Measurements from ENCODE around the gene FETUB.

The FETUB gene

GRCh38 chr3:186651678-186652215 is 11.5 kb downstream of the FETUB start:
- Histone ChIP-seq H3K4me3 (replicated peaks; ENCODE audit: insufficient read depth, low read length) (no peak overlapping the region), H3K27me3 (ENCODE audit: insufficient read depth, poor library complexity, severe bottlenecking) (no peaks in the 10 kb centered on the region), H3K27ac (replicated peaks) (no peak overlapping the region)
- TF ChIP-seq POLR2AphosphoS5 (IDR thresholded peaks at IDR 0.05; ENCODE audit: low read depth) (no peak), GABPA (IDR thresholded peaks at IDR 0.05; ENCODE audit: low read depth) (no peak), SPI1 (IDR thresholded peaks at IDR 0.05; ENCODE audit: borderline replicate concordance, low read depth) (no peak), REST (IDR thresholded peaks at IDR 0.05; ENCODE audit: insufficient replicate concordance, low read depth) (no peak), CTCF (IDR thresholded peaks at IDR 0.05; ENCODE audit: insufficient read depth, low read length) (no peak)
- DNase-seq (ENCODE audit: low read depth in 1 of 2, low spot score in 1 of 2) = no peak

GRCh38 chr3:186653080-186653707 is 13.0 kb downstream of the FETUB start:
- no peak overlapping the region for H3K27ac ChIP-seq (replicated peaks)
- DNase-seq (ENCODE audit: low read depth in 1 of 2, low spot score in 1 of 2) = no peak
- no peak overlapping the region for H3K4me3 ChIP-seq (replicated peaks; ENCODE audit: insufficient read depth, low read length)
- no peaks in the 10 kb centered on the region for H3K27me3 ChIP-seq (ENCODE audit: insufficient read depth, poor library complexity, severe bottlenecking)
- TF ChIP-seq CTCF (IDR thresholded peaks at IDR 0.05; ENCODE audit: insufficient read depth, low read length) = no peak

- no peak overlapping the region for H3K4me3 ChIP-seq (replicated peaks; ENCODE audit: insufficient read depth, low read length)
- DNase-seq (ENCODE audit: low read depth in 1 of 2, low spot score in 1 of 2) = no peak
- TF ChIP-seq REST (IDR thresholded peaks at IDR 0.05; ENCODE audit: insufficient replicate concordance, low read depth) (no peak), SPI1 (IDR thresholded peaks at IDR 0.05; ENCODE audit: borderline replicate concordance, low read depth) (no peak), GABPA (IDR thresholded peaks at IDR 0.05; ENCODE audit: low read depth) (no peak), CTCF (IDR thresholded peaks at IDR 0.05; ENCODE audit: insufficient read depth, low read length) (no peak), POLR2AphosphoS5 (IDR thresholded peaks at IDR 0.05; ENCODE audit: low read depth) (no peak)
Observed at GRCh38 chr3:186653984-186654383, 13.8 kb downstream of the FETUB start.

More at GRCh38 chr3:186653984-186654383, 13.8 kb downstream of the FETUB start:
- no peak overlapping the region for H3K27ac ChIP-seq (replicated peaks)
- no peaks in the 10 kb centered on the region for H3K27me3 ChIP-seq (ENCODE audit: insufficient read depth, poor library complexity, severe bottlenecking)
